ENCODE measurements around the gene SF3B6.
A peak's percentile ranks its signal among the peaks of the same experiment; 100 is the strongest.
"Not testable (repeated sequence)": the region's sequence is repeated elsewhere in the genome, so short reads cannot be mapped to it uniquely, and the experiment has no call there.

SF3B6 gene

DNA sequence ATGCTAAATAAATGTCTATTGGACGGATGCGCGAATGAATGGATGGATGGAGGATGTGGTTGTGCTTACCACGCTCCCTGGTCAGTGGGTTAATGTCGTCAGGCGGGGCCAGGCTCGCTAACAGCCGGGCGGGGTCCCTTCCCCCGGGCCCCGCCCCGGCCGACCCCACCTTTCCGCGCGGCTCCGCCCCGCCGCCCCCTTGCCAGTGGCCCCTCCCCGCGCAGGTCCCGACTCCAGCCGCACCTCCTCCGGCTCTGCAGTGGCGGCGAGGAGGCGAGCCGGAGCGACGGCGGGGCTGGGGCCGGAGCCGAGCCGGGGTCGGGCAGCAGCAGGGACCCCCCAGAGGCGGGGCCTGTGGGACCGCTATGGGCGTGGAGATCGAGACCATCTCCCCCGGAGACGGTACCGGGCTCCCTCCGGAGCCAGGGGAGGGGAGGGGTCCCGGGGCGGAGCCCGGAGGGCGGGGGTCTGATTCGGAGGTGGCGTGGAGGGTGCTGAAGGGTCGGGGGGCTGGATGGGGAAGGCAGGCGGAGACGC, 26.6 kb downstream of the SF3B6 start, which contains the start of gene FKBP1B:
FKBP1B (plus strand) TSS at position 257 of the 537 bp plus-strand sequence; CDS start at position 366, 109 bp downstream.
- DNase-seq = peak; percentile 41

DNA sequence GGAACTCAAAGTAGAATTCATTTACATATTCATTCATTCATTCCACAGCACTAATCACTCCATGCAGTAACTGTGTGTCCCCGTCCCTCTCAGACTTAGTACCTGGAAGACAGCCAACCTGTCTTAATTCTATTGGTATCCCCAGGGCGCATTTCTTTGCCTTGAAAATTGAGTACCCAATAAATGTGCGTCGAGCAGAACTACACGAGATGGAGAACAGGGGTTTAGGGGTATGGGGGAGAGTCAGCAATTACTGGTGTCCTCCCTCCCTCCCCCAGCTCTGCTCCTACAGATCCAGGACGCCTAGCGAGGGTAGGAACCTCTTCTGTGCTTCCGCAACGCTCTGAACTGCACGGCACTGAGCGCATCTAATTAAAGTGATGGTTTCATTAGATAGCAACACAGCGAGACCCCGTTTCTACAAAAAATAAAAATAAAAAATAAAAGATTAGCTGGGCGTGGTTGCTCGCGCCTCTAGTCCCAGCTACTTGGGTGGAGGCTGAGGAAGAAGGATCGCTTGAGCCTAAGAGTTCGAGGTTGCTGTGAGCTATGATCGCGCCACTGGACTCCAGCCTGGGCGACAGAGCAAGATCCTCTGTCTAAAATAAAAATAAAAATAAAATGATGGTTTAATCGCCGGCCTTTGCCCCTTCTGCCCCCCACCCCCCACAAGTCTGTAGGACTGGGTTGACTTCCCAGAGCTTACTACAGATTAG, 27.2 kb downstream of the SF3B6 start:
- DNase-seq = no peak

DNA sequence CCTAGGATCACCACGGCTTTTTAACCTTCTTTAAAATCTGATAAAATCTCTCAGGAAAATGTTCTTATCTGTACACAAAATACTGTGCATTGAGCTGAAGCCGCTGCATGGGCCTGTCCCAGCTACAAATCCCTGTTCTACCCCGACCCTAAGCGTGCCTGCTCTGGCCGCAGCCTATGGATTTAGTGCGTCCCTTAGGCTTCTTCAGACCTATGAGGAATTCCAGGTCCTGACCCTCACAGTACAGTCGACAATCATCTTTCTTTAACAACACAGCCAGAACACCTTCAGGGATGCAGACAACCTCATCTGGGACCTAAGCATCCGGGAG, 28.5 kb downstream of the SF3B6 start:
- no peak for DNase-seq

DNA sequence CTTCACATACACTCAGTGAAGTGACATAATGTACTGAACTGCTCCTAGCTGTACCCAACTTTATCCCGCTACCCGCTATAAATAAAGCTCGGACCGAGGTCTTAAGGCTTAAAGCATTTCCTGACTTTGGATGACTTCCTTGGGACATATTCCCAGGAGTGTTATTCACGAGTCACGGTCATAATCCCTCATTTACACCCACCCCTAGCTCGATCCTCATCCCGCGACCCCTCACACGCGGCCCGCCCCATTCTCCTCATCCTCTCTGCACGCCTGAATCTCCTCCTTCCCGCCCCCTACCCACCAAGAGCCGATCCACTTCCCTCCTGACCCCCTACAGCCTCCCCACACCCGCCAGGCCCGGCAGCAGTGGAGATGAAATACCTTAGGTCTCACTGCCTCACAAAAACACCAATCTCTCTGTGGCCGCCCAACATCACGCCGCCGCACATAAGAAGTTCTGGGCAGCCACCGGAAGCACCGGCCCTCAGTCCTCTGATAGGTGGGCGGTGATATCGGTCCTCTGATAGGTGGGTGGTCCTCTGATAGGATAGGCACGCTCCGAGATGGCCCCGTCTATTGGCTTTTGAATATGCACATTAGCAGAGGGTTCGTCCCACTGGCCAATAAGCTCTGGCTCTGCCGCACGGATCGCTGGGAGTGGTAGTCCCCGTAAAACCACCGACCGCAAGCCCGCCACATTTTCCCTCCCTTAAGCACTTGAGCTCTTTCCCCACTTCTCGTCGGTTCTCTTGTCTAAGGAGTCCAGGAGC, 29.0 kb downstream of the SF3B6 start, which contains the start of gene WDCP:
WDCP (minus strand) TSS at position 462 of the 773 bp plus-strand sequence. CDS start 7,897 bp downstream, outside the sequence.
- DNase-seq = peak; percentile 96

DNA sequence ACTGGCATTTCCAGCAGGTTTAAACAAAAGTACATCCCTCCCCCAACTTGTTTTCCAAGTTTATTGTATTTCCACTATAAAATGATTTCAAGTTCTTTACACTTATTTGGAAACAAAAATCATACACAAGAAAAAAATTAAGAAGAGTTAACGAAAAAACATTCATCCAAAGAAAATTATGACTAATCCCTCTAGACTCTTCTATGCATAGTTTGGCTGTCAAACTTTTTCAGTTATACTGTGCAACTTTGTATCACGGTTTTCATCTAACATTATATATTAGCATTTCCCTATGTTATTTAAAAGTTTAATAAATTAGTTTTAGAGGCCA, 29.6 kb downstream of the SF3B6 start:
- DNase-seq = no peak

DNA sequence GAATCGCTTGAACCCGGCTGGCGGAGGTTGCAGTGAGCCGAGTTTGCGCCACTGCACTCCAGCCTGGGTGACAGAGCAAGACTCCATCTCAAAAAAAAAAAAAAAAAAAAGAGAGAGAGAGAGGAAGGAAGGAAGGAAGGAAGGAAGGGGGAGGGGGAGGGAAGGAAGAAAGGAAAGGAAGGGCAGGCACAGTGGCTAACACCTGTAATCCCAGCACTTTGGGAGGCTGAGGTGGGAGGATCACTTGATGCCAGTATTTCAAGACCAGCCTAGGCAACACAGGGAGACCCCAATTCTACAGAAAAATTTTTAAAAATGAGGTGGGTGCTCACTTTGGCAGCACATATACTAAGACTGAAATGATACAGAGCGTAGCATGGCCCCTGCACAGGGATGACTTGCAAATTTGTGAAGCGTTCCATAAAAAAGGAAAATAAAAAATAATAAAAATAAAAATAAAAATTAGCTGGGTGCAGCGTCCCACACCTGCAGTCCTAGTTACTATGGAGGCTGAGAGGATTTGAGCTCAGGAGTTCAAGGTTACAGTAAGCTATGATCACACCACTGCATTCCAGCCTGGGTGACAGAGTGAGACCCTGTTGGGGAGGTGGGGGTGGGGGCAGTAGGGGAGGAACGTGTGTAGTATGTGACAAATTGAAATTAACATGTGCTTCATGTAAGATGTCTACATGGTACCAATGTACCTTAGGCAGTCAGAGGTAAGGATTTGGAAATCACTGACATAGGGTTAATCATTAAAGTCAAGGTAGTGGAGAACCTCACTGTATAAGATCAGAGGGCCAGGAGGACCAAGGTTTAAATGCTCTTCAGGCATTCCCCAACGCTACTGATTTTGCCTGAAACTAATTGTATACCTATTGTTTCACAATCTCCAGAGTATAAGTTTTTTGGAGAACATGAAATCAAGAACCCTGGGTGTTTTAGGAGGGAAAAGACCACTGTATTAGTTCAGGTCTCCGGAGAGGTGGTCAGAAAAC, 30.3 kb downstream of the SF3B6 start:
- no peak for DNase-seq

DNA sequence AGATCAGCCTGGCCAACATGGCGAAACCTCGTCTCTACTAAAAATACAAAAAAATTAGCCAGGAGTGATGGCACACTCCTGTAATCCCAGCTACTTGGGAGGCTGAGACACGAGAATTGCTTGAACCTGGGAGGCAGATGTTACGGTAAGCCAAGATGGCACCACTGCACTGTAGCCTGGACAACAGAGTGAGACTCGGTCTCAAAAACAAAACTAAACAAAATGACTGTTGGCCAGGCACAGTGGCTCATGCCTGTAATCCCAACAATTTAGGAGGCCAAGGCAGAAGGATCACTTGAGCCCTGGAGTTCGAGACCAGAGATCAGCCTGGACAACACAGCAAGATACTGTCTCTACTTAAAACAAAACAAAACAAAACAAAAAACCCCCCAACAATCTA, 33.0 kb downstream of the SF3B6 start:
- DNase-seq = not testable (repeated sequence)

DNA sequence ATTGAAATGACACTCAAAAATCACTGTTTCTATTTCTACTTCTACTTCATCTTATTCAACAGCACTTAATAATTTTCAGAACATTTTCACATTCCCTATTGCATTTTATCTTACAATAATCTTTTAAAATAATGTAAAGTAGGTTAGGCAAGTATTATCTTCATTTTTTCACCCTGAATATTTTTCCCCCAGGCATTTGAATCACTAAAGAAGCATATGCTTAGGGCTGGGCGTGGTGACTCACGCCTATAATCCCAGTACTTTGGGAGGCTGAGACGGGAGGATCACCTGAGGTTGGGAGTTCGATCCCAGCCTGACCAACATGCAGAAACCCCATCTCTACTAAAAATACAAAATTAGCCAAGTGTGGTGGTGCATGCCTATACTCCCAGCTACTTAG, 35.6 kb downstream of the SF3B6 start:
- DNase-seq = no peak

DNA sequence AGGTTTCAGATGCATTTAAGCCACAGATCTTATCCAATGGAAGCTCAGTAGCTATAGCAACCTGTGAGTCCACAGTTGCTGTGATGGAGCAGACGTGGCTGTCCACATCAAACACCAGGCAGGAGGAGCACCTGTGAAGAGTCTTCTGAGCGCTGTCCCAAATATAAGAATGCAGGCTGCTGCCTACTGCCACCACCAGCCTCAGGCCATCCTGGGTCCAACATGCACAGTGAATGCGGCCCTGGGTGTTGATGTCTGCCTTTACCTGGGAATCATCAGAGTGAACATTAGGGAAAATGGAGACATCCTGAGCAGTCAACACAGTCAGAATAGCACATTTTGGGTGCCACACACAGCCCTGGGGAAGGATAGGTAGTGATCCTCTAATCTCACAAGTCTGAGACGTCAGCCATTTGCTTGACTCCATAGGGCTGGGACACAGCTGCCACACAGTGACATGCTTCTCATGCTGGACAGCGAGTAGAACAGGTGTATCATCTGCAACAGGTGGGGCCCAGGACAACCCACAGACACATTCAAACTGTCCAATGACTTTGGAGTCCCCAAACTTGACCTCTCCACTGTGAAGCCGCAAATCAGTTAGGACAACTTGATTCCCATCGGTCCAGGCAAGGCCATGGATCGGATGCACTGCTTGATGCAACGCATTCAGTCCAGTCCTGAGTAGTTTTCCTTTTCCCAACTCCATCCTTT, 37.2 kb downstream of the SF3B6 start:
- DNase-seq = no peak

DNA sequence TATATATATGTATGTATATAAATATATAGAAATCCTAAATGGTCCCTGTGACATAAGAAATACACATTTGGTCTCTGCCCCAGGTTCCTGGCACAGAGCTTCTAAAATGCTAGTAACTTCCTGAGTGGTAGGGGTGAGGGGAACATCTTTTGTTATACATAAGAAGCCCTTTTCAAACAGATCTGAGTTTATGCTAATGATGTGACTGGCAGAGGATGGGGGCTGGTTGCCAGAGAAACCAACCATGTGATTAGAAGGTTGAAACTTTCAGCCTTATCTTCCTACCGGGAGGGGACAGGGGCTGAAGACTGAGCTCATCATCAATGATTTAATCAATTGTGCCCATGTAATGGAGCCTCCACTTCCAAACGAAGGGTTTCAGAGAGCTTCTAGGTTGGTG, 49.9 kb downstream of the SF3B6 start:
- DNase-seq = no peak

DNA sequence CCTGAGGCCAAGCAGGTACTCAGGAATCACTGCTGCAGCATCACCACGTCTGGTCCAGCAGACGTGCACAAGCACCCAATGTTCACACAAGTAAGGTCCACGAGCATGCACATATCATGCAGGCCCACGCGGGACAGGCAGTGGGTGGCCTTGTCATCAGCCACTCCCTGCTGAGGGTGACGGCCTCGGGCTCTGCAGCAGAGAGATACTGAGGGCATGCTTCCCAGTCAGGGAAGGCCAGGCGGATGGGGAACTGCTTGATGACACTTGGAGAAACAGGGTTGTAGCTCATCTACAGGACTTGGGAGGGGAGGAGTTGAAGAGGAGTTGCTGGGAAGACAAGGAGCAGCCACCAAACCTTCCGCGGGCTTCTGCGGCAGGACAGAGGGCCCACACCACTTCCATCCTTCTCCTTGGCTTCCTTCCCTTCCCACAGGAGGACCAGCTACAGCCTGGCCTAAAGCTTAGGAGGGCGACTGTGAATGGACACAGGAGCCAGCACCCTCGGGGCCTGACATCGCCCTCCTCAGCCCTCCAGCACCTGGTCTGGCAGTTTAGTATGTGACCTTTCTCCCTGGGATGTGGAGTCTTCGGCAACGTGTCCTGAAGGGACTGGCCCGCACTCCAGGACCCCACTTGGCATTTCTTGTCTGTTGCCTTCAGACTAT, 51.0 kb downstream of the SF3B6 start:
- DNase-seq = no peak

DNA sequence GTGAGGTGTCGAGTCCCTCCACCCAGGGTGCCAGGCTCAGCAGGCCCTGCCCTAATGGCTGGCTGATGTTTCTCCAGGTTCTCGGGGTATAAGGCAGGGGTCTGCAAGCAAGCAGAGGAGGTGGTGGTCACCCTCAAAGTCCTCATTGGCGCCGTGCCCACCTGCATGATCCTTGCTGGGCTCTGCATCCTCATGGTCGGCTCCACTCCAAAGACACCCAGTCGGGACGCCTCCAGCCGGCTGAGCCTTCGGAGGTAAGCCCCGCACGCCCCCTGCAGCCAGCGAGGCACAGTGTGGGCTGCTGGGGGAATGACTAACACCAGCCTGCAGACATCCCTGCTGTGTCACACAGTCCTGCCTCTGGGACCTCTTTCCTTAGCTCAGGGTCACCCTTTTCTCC, 52.1 kb downstream of the SF3B6 start:
- no peak for DNase-seq

DNA sequence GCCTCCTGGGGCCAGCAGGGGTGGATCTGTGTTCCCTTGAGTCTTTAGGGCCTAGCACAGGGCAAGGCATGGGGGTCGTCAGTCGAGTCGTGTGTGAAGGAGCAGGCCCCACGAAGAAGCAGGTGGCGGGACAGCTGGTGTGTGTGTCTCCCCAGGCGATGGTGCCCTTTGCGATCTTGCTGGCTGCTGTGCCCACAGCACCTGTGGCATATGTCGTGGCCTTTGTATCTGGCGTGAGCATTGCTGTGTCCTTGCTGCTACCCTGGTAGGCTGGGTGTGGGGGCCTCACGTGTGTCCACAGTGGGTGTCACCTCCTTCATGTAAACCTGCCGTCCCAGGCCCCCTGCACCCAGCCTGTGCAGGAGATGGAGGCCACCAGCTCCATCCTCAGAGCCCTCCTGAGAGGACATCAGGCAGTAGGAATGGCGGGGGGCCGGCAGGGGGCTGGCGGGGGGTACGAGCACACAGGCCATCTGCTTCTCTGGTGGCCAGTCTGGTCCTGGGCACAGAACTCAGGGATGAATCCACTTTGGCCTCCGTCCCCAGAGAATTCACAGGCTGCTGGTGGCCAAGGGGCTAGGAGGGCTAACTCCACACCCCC, 53.1 kb downstream of the SF3B6 start:
- DNase-seq = no peak

DNA sequence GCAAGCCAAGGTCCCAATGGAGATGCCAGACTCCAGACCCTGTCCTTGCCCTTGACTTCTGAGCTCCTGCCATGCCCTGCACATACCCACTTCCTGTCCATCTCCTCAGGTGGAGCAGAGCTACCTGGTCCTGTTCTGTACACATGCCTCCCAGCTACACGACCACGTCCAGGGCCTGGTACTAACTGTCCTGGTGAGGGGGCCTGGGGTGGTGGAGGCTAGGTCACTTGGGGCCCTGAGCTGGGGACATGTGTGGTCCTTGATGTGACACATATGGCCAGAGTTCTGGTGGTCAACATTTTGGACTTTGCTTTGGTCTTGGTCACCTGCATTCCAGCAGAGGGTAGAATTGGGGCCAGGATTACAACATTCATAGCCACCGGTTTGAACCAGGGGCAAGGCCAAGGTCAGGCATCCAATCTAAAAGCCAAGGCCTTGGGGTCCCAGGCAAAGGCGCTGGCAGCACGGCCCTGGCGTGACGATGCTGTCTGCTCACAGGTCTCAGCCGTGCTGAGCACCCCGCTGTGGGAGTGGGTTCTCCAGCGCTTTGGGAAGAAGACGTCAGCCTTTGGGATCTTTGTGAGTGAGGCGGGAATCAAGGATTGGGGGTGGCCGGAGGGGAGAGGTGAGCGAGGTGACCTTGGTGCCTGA, 53.7 kb downstream of the SF3B6 start:
- no peak for DNase-seq

DNA sequence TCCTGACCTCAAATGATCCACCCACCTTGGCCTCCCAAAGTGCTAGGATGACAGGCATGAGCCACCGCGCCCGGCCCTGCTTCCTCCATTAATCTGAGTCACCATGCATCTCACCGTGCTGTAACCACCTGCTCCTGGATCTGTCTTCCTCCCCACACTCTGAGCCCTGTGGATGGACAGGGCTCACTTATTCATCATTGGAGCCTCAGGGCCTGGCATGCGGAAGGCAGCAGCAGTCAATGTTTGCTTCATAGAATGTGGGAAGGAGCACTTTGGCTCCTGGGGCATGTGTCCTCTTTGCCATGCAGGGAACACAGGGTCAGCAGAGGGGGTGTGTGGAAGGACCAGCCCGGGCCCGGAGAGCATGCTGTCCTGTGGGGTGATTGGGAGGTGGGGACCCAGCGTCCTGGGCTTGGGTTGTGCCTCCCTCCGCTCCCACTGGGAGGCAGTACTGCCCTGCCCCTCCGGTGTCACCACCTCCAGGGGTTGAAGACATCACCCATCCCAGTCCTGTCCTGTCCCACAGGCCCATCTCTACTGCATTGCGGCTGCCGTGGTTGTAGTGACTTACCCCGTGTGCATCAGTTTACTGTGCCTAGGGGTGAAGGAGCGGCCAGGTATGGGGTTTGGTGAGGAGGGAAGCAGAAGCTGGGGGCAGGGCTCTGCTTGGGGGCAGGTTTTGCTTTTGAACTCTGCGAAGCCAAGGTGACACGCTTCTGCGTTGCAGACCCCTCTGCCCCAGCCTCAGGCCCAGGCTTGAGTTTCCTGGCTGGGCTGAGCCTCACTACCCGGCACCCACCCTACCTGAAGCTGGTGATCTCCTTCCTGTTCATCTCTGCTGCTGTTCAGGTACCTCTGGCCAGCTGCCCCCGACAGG, 54.8 kb downstream of the SF3B6 start:
- peak; percentile 27 for DNase-seq

DNA sequence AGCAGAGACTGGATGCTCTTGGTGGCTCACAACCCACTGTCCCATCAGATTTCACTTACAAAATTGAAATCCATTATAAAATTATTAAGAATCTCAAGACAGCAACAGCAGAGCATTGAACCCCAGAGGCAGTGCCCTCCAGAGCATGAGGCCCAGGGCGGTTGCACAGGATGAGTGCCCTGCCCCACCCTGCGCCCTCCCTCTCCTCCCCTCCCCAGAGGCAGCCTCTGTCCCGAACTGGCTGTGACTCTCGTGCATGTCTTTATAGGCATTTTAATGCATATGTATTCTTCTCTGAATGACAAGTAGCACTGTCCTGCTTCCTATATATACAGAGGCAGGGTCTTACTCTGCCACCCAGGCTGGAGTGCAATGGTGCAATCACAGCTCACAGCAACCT, 55.9 kb downstream of the SF3B6 start:
- no peak for DNase-seq

DNA sequence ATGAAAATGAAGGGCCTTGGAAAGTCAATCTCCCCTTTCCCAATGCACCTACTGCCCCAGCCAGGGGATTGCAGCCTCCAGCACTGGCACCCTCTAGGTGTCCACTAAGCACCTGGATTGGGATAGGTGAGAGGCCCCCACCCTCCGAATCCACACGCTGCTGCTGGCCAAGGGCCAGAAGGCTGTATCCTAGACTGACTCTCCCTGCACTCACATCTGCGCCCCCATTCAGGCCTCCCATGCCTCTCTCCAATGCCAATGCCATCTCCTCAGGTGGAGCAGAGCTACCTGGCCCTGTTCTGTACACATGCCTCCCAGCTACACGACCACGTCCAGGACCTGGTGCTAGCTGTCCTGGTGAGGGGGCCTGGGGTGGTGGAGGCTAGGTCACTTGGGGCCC, 56.4 kb downstream of the SF3B6 start:
- no peak for DNase-seq

DNA sequence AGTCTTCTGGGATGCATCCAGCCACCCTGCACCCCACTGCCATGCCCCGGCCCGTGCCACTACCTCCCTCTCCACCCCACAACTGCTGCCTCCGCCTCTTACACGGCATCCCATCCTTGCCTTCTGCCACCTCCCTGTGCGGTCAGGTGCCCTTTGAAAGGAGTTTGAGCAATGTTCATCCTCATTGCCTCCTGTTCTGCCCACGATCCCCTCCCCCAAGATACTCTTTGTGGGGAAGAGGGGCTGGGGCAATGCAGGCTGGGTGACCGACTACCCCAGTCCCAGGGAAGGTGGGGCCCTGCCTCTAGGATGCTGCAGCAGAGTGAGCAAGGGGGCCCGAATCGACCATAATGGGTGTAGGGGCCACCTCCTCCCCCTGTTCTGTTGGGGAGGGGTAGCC, 57.9 kb downstream of the SF3B6 start:
- DNase-seq = no peak

DNA sequence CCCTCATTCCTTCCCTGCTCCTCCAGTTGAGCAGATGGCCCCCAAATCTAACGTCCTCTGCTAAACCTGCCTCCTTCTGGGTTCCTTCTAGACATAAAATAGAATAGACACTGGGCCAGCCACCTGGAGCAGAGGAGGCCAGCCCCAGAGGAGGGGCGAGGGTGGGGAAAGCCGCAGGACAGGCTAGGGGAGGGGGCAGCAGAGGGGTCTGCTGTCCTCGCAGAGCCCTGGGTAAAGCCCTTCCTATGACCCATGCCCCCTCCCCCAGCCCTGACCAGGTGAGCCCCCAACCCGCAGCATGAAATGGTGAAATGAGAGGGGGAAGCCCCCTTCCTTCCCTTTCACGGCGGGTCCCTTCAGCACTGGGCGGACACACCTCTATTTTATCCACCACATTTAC, 58.4 kb downstream of the SF3B6 start:
- no peak for DNase-seq
